Measurements from ENCODE around the gene ANXA11. TPM values are rescaled to one million over a fixed set of nuclear protein-coding genes. Genes with fewer than 3 reads are reported as not detected.

The ANXA11 gene
- total RNA-seq, 2 experiments from 2014 or later, result 142 TPM

GRCh38 chr10:80158598-80159127 lies 46.7 kb downstream of the ANXA11 start:
- H3K4me1 Mint-ChIP-seq (ENCODE audit: low read depth), result no peaks in the 10 kb centered on the region
- H3K9me3 Mint-ChIP-seq, result no peaks in the 10 kb centered on the region
- no peak overlapping the region for H3K27ac Mint-ChIP-seq
- peaks cover 50% of the 10 kb centered on the region for H3K36me3 Mint-ChIP-seq (ENCODE audit: low read depth)
- no peak overlapping the region for H3K4me3 Mint-ChIP-seq
- no peaks in the 10 kb centered on the region for H3K27me3 Mint-ChIP-seq (ENCODE audit: low read depth)
- CTCF ChIA-PET, result interaction anchor here (1.1 kb wide), 1 partner anchor 51 kb away, joined by 3 read pairs; no protein-coding TSS in a partner anchor
- no peak for DNase-seq
- intact Hi-C loops (cut with micrococcal nuclease), result no loop called here

DNA sequence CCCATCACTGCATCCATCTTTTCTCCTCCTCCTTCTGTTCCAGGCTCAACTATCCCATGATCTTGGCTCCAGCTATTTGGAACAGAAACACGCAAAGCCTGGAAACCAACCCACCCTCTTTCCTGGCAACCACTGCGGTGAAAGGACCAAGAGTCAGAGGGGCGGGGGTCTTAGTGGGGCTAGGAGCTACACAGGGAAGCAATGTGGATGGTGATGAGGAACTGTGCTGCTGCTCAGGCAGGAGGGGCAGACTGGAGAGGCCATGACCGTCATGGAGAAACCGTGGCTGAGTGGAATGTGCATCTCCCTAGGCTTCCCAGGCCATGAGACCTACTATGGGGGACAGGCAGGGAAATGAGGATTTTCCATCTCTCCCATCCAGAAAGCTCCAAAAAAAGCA lies 47.2 kb downstream of the ANXA11 start:
- H3K36me3 Mint-ChIP-seq (ENCODE audit: low read depth), result peaks cover 54% of the 10 kb centered on the region
- no peaks in the 10 kb centered on the region for H3K27me3 Mint-ChIP-seq (ENCODE audit: low read depth)
- no peaks in the 10 kb centered on the region for H3K4me1 Mint-ChIP-seq (ENCODE audit: low read depth)
- CTCF ChIA-PET, result interaction anchor here (1.1 kb wide), 1 partner anchor 52 kb away, joined by 3 read pairs; no protein-coding TSS in a partner anchor
- intact Hi-C loops (cut with micrococcal nuclease), result no loop called here
- H3K27ac Mint-ChIP-seq, result no peak overlapping the region
- H3K9me3 Mint-ChIP-seq, result no peaks in the 10 kb centered on the region
- no peak for DNase-seq
- H3K4me3 Mint-ChIP-seq, result no peak overlapping the region

- H3K27ac Mint-ChIP-seq, result no peak overlapping the region
- peaks cover 59% of the 10 kb centered on the region for H3K36me3 Mint-ChIP-seq (ENCODE audit: low read depth)
- CTCF ChIA-PET, result interaction anchor here (1.1 kb wide), 1 partner anchor 53 kb away, joined by 3 read pairs; no protein-coding TSS in a partner anchor
- no peaks in the 10 kb centered on the region for H3K4me1 Mint-ChIP-seq (ENCODE audit: low read depth)
- no peaks in the 10 kb centered on the region for H3K27me3 Mint-ChIP-seq (ENCODE audit: low read depth)
- H3K9me3 Mint-ChIP-seq, result no peaks in the 10 kb centered on the region
- H3K4me3 Mint-ChIP-seq, result no peak overlapping the region
- DNase-seq, result no peak
- intact Hi-C loops (cut with micrococcal nuclease), result no loop called here
Observed at GRCh38 chr10:80157561-80157960, 47.8 kb downstream of the ANXA11 start.

DNA sequence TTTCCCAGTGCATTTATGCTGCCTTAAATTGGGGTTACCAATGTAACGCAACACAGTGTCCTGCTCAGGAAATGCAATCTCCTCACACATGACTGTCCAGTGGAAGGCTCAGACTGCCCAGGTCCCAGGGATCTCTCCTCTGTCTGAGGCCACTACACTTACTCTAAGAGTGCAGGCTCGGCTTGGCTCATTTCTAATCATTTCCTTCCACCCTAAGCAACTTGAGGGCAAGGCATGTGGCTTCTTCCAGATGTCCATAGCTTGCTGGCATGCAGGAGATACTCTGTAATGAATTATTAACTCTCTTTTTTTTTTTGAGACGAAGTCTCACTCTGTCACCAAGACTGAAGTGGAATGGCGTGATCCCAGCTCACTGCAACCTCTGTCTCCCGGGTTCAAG lies 49.1 kb downstream of the ANXA11 start:
- CTCF ChIA-PET, result interaction anchor here (0.6 kb wide), 1 partner anchor 97 kb away, joined by 3 read pairs; no protein-coding TSS in a partner anchor
- intact Hi-C loops (cut with micrococcal nuclease), result no loop called here
- no peak overlapping the region for H3K4me3 Mint-ChIP-seq
- no peaks in the 10 kb centered on the region for H3K27me3 Mint-ChIP-seq (ENCODE audit: low read depth)
- peak overlapping the region; percentile 28 for H3K27ac Mint-ChIP-seq
- DNase-seq, result no peak
- peaks cover 64% of the 10 kb centered on the region for H3K36me3 Mint-ChIP-seq (ENCODE audit: low read depth)
- no peaks in the 10 kb centered on the region for H3K9me3 Mint-ChIP-seq
- no peaks in the 10 kb centered on the region for H3K4me1 Mint-ChIP-seq (ENCODE audit: low read depth)

GRCh38 chr10:80155696-80156215 lies 49.6 kb downstream of the ANXA11 start:
- Mint-ChIP-seq H3K27me3 (ENCODE audit: low read depth) (no peaks in the 10 kb centered on the region), H3K4me3 (no peak overlapping the region), H3K9me3 (peaks cover under 1% of the 10 kb centered on the region), H3K27ac (peak overlapping the region; percentile 37), H3K36me3 (ENCODE audit: low read depth) (peaks cover 66% of the 10 kb centered on the region), H3K4me1 (ENCODE audit: low read depth) (no peaks in the 10 kb centered on the region)
- DNase-seq, result no peak
- CTCF ChIA-PET, result no interaction called here
- intact Hi-C loops (cut with micrococcal nuclease), result no loop called here

DNA sequence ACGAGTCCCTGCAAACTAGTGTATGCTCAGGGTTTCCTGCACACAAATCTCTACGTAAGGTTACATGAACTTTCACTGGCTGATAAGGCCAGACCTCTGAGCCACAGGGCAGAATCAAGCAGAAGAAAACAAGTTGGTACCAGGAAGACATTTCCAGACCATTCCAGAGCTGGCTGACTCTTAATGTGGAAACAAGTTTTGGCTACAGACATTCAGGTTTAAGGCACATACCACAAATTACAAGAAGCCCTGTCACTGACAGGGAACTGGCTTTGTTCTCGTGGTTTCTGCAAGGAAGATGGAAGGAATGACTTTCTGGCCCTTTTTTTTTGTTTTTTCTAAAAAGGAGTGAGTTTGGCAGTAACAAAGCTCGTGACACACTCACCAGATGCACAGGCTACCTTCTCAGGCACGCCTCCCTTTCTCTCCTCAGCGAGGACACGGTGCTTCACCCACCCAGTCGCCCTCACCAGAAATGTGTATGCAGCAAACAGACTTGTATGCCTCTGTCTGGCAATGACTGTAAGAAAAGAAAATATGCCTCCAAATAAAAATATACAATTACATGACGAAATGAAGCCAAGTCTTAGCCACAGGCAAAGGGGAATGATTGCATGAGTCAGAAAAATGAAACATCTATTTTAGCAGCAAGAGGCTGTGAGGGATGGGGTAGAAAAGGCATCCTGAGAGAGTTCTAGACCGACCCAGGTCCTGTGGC lies 50.2 kb downstream of the ANXA11 start:
- Mint-ChIP-seq H3K27ac (peak overlapping the region; percentile 37), H3K4me3 (no peak overlapping the region), H3K36me3 (ENCODE audit: low read depth) (peaks cover 69% of the 10 kb centered on the region), H3K9me3 (peaks cover 6% of the 10 kb centered on the region), H3K4me1 (ENCODE audit: low read depth) (no peaks in the 10 kb centered on the region), H3K27me3 (ENCODE audit: low read depth) (no peaks in the 10 kb centered on the region)
- no peak for DNase-seq
- CTCF ChIA-PET, result no interaction called here
- intact Hi-C loops (cut with micrococcal nuclease), result no loop called here

GRCh38 chr10:80154626-80154977 lies 50.7 kb downstream of the ANXA11 start:
- no peaks in the 10 kb centered on the region for H3K4me1 Mint-ChIP-seq (ENCODE audit: low read depth)
- H3K4me3 Mint-ChIP-seq, result no peak overlapping the region
- no peaks in the 10 kb centered on the region for H3K27me3 Mint-ChIP-seq (ENCODE audit: low read depth)
- H3K9me3 Mint-ChIP-seq, result peaks cover 7% of the 10 kb centered on the region
- H3K36me3 Mint-ChIP-seq (ENCODE audit: low read depth), result peaks cover 69% of the 10 kb centered on the region
- DNase-seq, result no peak
- CTCF ChIA-PET, result interaction anchor here (0.9 kb wide), 1 partner anchor 11 kb away, joined by 3 read pairs; no protein-coding TSS in a partner anchor
- H3K27ac Mint-ChIP-seq, result no peak overlapping the region
- intact Hi-C loops (cut with micrococcal nuclease), result no loop called here

DNA sequence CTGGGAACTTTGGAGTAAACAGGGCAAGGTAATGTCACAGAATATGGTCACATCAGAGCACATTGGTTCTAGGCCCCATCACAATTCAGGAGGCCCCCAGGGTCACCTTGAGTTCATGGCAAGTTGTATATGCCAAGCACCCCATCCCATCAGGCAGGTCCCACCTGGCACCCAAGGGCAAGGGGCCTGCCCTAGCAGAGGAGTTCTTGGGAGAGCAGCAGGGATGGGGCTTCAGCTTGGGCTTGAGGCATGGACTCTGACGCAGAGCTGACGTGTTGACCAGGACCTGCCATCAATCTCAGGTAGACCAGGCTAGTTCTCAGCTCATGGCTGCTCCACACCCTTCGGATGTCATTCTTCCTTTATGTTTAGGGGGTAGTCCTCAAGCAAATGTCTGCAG lies 51.9 kb downstream of the ANXA11 start:
- H3K27me3 Mint-ChIP-seq (ENCODE audit: low read depth), result no peaks in the 10 kb centered on the region
- peaks cover 72% of the 10 kb centered on the region for H3K36me3 Mint-ChIP-seq (ENCODE audit: low read depth)
- peak overlapping the region; percentile 37 for H3K27ac Mint-ChIP-seq
- DNase-seq, result no peak
- intact Hi-C loops (cut with micrococcal nuclease), result no loop called here
- peaks cover 12% of the 10 kb centered on the region for H3K9me3 Mint-ChIP-seq
- H3K4me3 Mint-ChIP-seq, result no peak overlapping the region
- H3K4me1 Mint-ChIP-seq (ENCODE audit: low read depth), result no peaks in the 10 kb centered on the region
- CTCF ChIA-PET, result interaction anchor here (0.8 to 0.9 kb wide), 2 partner anchors 10 to 12 kb away, joined by 3 read pairs; no protein-coding TSS in a partner anchor

GRCh38 chr10:80152820-80153219 lies 52.5 kb downstream of the ANXA11 start:
- no peak for DNase-seq
- no peaks in the 10 kb centered on the region for H3K4me1 Mint-ChIP-seq (ENCODE audit: low read depth)
- peak overlapping the region; percentile 63 for H3K27ac Mint-ChIP-seq
- peaks cover 12% of the 10 kb centered on the region for H3K9me3 Mint-ChIP-seq
- CTCF ChIA-PET, result interaction anchor here (1.4 kb wide), 1 partner anchor 9 kb away, joined by 5 read pairs; no protein-coding TSS in a partner anchor
- intact Hi-C loops (cut with micrococcal nuclease), result no loop called here
- H3K4me3 Mint-ChIP-seq, result no peak overlapping the region
- H3K27me3 Mint-ChIP-seq (ENCODE audit: low read depth), result no peaks in the 10 kb centered on the region
- peaks cover 69% of the 10 kb centered on the region for H3K36me3 Mint-ChIP-seq (ENCODE audit: low read depth)

- intact Hi-C loops (cut with micrococcal nuclease), result no loop called here
- CTCF ChIA-PET, result interaction anchor here (1.0 to 1.9 kb wide), 4 partner anchors 10 to 72 kb away, joined by 3 to 13 read pairs (median 4); no protein-coding TSS in a partner anchor
- H3K4me1 Mint-ChIP-seq (ENCODE audit: low read depth), result peaks cover under 1% of the 10 kb centered on the region
Observed at GRCh38 chr10:80150172-80150571, 55.2 kb downstream of the ANXA11 start.

GRCh38 chr10:80149123-80149522 lies 56.2 kb downstream of the ANXA11 start:
- intact Hi-C loops (cut with micrococcal nuclease), result loop anchor here (10.0 kb wide), 1 partner anchor 654 kb away; no protein-coding TSS in a partner anchor
- Mint-ChIP-seq H3K4me1 (ENCODE audit: low read depth) (peaks cover 9% of the 10 kb centered on the region), H3K4me3 (no peak overlapping the region), H3K36me3 (ENCODE audit: low read depth) (peaks cover 41% of the 10 kb centered on the region), H3K27ac (no peak overlapping the region), H3K27me3 (ENCODE audit: low read depth) (no peaks in the 10 kb centered on the region), H3K9me3 (peaks cover 12% of the 10 kb centered on the region)
- DNase-seq, result no peak
- CTCF ChIA-PET, result no interaction called here

More at GRCh38 chr10:80150172-80150571, 55.2 kb downstream of the ANXA11 start:
- Mint-ChIP-seq H3K36me3 (ENCODE audit: low read depth) (peaks cover 49% of the 10 kb centered on the region), H3K27me3 (ENCODE audit: low read depth) (no peaks in the 10 kb centered on the region), H3K27ac (peak overlapping the region; percentile 64), H3K9me3 (peaks cover 12% of the 10 kb centered on the region), H3K4me3 (no peak overlapping the region)
- no peak for DNase-seq

DNA sequence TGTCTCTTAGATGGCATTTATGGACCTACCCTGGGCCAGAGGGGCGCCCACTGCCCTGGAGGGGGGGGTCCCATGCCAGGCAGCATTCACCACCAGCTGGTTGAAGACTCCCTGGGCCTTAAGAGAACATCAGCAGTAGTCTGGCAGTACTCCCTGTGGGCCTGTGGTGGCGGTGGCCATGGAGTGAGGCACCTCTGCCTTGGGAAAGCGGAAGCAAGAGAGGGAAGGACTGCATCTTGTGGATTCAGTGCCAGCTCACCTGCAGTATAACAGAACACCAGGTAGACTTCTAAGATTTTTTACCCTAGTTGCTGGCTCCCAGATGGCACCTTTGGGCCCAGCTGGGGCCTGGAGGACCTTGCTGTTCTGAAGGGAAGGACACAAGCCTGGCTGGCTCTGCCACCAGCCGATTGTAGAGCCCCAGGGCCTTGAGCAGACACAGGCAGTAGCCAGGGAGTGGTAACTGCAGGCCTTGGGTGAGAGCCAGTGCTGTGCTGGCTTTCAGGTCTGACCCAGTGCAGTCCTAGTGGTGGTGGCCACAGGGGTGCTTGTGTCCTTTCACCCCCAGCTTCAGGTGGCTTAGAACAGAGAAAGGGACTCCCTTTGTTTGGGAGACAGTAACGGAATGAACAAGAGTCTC lies 57.1 kb downstream of the ANXA11 start:
- no peak overlapping the region for H3K27ac Mint-ChIP-seq
- no peak overlapping the region for H3K4me3 Mint-ChIP-seq
- H3K9me3 Mint-ChIP-seq, result peaks cover 12% of the 10 kb centered on the region
- H3K4me1 Mint-ChIP-seq (ENCODE audit: low read depth), result peaks cover 15% of the 10 kb centered on the region
- peaks cover 36% of the 10 kb centered on the region for H3K36me3 Mint-ChIP-seq (ENCODE audit: low read depth)
- intact Hi-C loops (cut with micrococcal nuclease), result loop anchor here (10.0 kb wide), 1 partner anchor 653 kb away; no protein-coding TSS in a partner anchor
- no peaks in the 10 kb centered on the region for H3K27me3 Mint-ChIP-seq (ENCODE audit: low read depth)
- CTCF ChIA-PET, result interaction anchor here (0.6 to 1.2 kb wide), 2 partner anchors 64 to 641 kb away, joined by 3 read pairs; no protein-coding TSS in a partner anchor
- no peak for DNase-seq

All from activated naive CD4-positive, alpha-beta T cell treated with anti-CD3 and anti-CD28 coated beads for 36 hours (primary cell).